Measurements from ENCODE around the gene TRPM3.

The TRPM3 gene

GRCh38 chr9:70526902-70527301 is 594.5 kb downstream of the TRPM3 start:
- TF ChIP-seq PATZ1 (CRISPR knock-in tag; IDR thresholded peaks at IDR 0.05; ENCODE audit: borderline replicate concordance) (no peak), POU6F1 (CRISPR knock-in tag; IDR thresholded peaks at IDR 0.05; ENCODE audit: borderline replicate concordance, low read depth) (no peak), PPARA (CRISPR knock-in tag; IDR thresholded peaks at IDR 0.05; ENCODE audit: borderline replicate concordance) (no peak), CSDC2 (CRISPR knock-in tag; IDR thresholded peaks at IDR 0.05) (no peak), ZNF70 (CRISPR knock-in tag; IDR thresholded peaks at IDR 0.05) (no peak), GLIS3 (CRISPR knock-in tag; IDR thresholded peaks at IDR 0.05) (no peak), ISL1 (CRISPR knock-in tag; IDR thresholded peaks at IDR 0.05) (no peak), ZC3H10 (CRISPR knock-in tag; IDR thresholded peaks at IDR 0.05) (no peak), CREB5 (CRISPR knock-in tag; IDR thresholded peaks at IDR 0.05; ENCODE audit: low read depth) (no peak), TSHZ2 (CRISPR knock-in tag; IDR thresholded peaks at IDR 0.05) (no peak), RARB (CRISPR knock-in tag; IDR thresholded peaks at IDR 0.05) (no peak), CSRNP3 (CRISPR knock-in tag; IDR thresholded peaks at IDR 0.05) (no peak), TOX (CRISPR knock-in tag; IDR thresholded peaks at IDR 0.05; ENCODE audit: borderline replicate concordance) (no peak), ZNF565 (CRISPR knock-in tag; conservative IDR thresholded peaks at IDR 0.05; ENCODE audit: low read depth) (no peak)
- no peak for ATAC-seq

GRCh38 chr9:70525519-70525918 is 595.9 kb downstream of the TRPM3 start:
- TF ChIP-seq BACH2 (CRISPR knock-in tag; IDR thresholded peaks at IDR 0.05; ENCODE audit: borderline replicate concordance) (no peak), ZNF70 (CRISPR knock-in tag; IDR thresholded peaks at IDR 0.05) (no peak), TOX (CRISPR knock-in tag; IDR thresholded peaks at IDR 0.05; ENCODE audit: borderline replicate concordance) (no peak), SNAI2 (CRISPR knock-in tag; IDR thresholded peaks at IDR 0.05) (no peak), ISL1 (CRISPR knock-in tag; IDR thresholded peaks at IDR 0.05) (no peak), OSR1 (CRISPR knock-in tag; IDR thresholded peaks at IDR 0.05) (no peak), ARNTL (CRISPR knock-in tag; IDR thresholded peaks at IDR 0.05; ENCODE audit: borderline replicate concordance, low read depth) (no peak), TSHZ2 (CRISPR knock-in tag; IDR thresholded peaks at IDR 0.05) (no peak), PATZ1 (CRISPR knock-in tag; IDR thresholded peaks at IDR 0.05; ENCODE audit: borderline replicate concordance) (no peak), CSDC2 (CRISPR knock-in tag; IDR thresholded peaks at IDR 0.05) (no peak), CREB5 (CRISPR knock-in tag; IDR thresholded peaks at IDR 0.05; ENCODE audit: low read depth) (no peak), PPARA (CRISPR knock-in tag; IDR thresholded peaks at IDR 0.05; ENCODE audit: borderline replicate concordance) (no peak), ZC3H10 (CRISPR knock-in tag; IDR thresholded peaks at IDR 0.05) (no peak), GLIS3 (CRISPR knock-in tag; IDR thresholded peaks at IDR 0.05) (no peak), ZFP30 (CRISPR knock-in tag; IDR thresholded peaks at IDR 0.05) (no peak), ZNF8 (CRISPR knock-in tag; IDR thresholded peaks at IDR 0.05) (no peak), CSRNP3 (CRISPR knock-in tag; IDR thresholded peaks at IDR 0.05) (no peak)
- no peak for ATAC-seq

All from SK-N-SH treated with all-trans-retinoic acid at 6 μM for 48 hours (cell line).